ENCODE results near the gene SNCAIP.

- TF ChIP-seq POLR2A (IDR thresholded peaks at IDR 0.05): no peak
- TF ChIP-seq, protein P1, sequence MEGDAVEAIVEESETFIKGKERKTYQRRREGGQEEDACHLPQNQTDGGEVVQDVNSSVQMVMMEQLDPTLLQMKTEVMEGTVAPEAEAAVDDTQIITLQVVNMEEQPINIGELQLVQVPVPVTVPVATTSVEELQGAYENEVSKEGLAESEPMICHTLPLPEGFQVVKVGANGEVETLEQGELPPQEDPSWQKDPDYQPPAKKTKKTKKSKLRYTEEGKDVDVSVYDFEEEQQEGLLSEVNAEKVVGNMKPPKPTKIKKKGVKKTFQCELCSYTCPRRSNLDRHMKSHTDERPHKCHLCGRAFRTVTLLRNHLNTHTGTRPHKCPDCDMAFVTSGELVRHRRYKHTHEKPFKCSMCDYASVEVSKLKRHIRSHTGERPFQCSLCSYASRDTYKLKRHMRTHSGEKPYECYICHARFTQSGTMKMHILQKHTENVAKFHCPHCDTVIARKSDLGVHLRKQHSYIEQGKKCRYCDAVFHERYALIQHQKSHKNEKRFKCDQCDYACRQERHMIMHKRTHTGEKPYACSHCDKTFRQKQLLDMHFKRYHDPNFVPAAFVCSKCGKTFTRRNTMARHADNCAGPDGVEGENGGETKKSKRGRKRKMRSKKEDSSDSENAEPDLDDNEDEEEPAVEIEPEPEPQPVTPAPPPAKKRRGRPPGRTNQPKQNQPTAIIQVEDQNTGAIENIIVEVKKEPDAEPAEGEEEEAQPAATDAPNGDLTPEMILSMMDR (IDR thresholded peaks at IDR 0.05): no peak
- TF ChIP-seq EP300 (IDR thresholded peaks at IDR 0.05): no peak
- TF ChIP-seq POLR2AphosphoS5 (IDR thresholded peaks at IDR 0.05): no peak
Observed at GRCh38 chr5:122323738-122324137, 11.7 kb downstream of the SNCAIP start.

All from stomach (tissue), 4 donors.